ENCODE results near the gene DNAAF5.
"Not testable (repeated sequence)": the region's sequence is repeated elsewhere in the genome, so short reads cannot be mapped to it uniquely, and the experiment has no call there.

Gene DNAAF5

DNA sequence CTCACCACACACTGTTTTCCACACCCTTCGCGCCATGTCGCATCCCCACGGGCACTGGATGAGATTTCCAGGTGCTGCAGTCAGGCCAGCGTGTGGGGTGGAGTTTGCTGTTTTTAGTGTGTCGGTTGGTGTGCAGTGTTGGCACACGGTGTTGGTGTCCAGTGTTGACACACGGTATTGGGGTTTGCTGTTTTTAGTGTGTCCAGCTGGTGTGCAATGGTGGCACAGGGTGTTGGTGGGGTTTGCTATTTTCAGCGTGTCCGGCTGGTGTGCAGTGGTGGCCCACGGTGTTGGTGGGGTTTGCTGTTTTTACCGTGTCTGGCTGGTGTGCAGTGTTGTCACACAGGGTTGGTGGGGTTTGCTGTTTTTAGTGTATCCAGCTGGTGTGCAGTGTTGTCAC lies 20.7 kb downstream of the DNAAF5 start:
- no peak for DNase-seq (ENCODE audit: low spot score)

DNA sequence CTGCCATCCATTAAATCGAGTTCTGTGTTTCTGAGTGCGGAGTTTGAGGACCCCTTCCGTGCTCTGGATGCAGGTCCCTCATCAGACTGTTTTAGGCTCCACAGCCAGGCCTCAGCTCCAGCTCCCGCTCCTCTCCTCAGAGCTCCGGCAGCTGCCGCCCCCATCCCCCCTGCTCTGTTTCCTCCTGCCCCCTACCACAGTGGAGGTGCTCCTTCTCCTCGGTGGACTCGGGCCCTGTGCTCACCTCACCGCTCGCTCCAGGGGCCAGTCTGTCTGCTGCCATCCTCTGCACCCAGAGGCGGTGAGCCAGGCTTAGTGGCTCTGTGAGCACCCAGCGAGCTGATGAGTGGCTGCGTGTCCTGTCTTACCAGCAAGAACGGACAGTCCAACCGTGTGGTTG lies 21.9 kb downstream of the DNAAF5 start:
- no peak for DNase-seq (ENCODE audit: low spot score)

- no peak for DNase-seq (ENCODE audit: low spot score)
Measured at GRCh38 chr7:749140-749551, 22.6 kb downstream of the DNAAF5 start.

- no peak for DNase-seq (ENCODE audit: low spot score)
Measured at GRCh38 chr7:750111-750905, 23.8 kb downstream of the DNAAF5 start.

- DNase-seq (ENCODE audit: low spot score): no peak
Measured at GRCh38 chr7:751826-752225, 25.3 kb downstream of the DNAAF5 start.

DNA sequence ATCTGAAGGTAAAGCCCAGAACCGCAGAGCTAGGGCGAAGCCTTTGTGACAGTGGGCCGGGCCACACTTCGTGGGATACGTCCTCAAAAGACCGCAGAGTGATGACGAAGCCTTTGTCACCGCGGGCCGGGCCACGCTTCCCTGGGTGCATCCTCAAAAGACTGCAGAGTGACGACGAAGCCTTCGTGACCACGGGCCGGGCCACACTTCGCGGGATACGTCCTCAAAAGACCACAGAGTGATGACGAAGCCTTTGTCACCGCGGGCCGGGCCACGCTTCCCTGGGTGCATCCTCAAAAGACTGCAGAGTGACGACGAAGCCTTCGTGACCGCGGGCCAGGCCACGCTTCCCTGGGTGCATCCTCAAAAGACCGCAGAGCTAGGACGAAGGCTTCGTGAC lies 25.8 kb downstream of the DNAAF5 start:
- not testable (repeated sequence) for DNase-seq (ENCODE audit: low spot score)

DNA sequence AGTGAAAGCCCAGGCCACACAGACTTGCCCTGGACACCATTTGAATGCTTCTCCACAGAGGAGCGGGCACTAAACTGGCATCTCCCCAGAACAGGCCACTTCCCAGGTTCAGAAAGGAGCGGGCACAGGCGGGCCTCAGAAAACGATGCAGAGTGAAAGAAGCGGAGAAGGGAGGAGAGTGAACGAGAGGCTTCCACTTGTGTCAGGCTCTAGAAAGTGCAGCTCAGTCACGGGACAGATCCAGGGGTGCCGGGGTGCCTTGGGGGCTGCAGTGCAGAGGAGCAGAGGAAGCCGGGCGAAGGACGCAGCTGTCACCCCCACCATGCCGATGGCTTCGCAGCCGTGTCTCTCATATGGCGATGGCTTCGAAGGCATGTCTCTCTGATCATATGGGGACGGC lies 26.7 kb downstream of the DNAAF5 start:
- no peak for DNase-seq (ENCODE audit: low spot score)

GRCh38 chr7:754531-755412 lies 28.3 kb downstream of the DNAAF5 start:
- no peak for DNase-seq (ENCODE audit: low spot score)

DNA sequence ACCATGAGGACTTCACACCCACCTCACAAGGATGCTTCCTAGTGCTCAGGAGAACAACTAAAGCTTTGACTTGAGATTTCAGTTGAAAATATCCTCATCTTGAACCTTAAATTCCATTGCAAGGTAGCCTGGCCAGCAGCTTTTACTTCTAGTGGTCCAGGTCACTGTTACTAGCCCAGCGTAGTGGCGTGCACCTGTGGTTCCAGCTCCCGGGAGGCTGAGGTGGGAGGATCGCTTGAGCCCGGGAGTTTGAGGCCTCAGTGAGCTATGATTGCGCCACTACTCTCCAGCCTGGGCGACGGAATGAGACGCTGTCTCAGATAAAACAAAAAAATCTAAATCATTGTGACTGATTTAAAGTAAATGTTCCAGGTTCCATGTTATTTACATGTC lies 28.9 kb downstream of the DNAAF5 start:
- no peak for DNase-seq (ENCODE audit: low spot score)

DNA sequence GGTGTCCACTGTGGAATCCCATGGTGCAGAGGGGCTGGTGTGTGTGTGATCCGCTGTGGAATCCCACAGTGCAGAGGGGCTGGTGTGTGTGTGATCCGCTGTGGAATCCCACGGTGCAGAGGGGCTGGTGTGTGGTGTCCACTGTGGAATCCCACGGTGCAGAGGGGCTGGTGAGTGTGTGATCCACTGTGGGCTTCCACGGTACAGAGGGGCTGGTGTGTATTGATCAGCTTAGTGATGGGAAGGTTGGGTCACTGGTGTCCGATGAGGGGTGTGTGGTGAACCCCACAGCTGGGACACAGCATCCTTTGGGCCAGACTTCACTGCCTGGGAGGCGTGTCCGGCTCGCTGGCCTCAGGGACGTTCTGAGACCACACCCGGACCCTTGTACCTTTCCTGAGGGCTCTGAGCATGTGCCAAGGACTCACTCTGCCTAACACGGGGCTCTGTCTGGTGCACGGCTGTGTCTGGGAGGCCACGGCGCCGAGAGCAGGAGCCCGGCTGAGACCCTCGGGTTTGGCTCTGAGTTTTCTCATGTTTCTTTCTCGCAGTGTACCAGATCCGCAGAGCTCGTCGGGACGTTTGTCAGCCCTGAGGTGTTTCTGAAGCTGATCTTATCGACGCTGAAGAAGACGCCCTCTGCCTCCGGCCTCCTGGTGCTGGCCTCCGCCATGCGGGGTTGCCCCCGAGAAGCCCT lies 29.9 kb downstream of the DNAAF5 start:
- DNase-seq (ENCODE audit: low spot score): no peak

- DNase-seq (ENCODE audit: low spot score): no peak
Measured at GRCh38 chr7:756928-757560, 30.5 kb downstream of the DNAAF5 start.

DNA sequence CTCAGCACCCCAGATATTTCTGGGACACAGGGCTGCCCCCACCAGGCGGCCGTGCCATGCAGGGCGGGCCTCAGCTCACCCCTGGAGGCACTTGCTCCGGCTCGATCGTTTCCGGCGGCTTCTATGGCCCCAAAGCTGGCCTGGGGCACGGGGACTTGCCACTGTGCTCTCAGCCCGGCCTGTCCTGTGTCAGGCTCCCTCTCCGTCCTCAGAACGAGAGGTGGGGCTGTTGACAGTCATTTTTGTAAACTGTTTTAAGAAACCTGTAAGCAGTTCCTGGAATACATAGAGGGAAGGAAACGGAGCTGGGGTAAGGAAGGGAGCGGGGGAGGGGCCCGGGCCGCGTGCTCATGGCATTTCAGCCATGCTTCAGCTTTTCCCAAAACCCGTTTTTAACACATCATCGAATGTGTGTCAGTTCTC lies 31.3 kb downstream of the DNAAF5 start:
- DNase-seq (ENCODE audit: low spot score): no peak

- no peak for DNase-seq (ENCODE audit: low spot score)
Measured at GRCh38 chr7:759569-759968, 33.1 kb downstream of the DNAAF5 start.

GRCh38 chr7:760006-760405 lies 33.5 kb downstream of the DNAAF5 start:
- no peak for DNase-seq (ENCODE audit: low spot score)

GRCh38 chr7:761101-761500 lies 34.6 kb downstream of the DNAAF5 start:
- DNase-seq (ENCODE audit: low spot score): no peak

- DNase-seq (ENCODE audit: low spot score): no peak
Measured at GRCh38 chr7:761631-762030, 35.1 kb downstream of the DNAAF5 start.

- DNase-seq (ENCODE audit: low spot score): no peak
Measured at GRCh38 chr7:762885-763284, 36.4 kb downstream of the DNAAF5 start.

DNA sequence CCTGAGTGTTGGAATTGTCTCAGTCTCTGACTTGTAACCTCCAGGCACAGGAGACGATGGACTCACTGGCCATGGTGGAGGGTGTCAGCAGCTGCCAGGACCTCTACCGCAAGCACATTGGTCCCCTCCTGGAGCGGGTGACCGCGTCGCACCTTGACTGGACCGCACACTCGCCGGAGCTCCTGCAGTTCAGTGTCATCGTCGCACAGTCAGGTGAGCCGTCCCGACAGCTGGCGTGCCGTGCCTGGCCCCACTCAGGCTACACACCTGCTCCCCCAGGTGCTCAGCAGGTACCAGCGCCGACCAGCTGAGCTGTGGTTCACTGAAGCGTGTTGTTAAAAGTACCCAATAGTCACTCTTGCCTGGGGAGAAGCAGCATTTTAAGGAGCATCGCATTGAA lies 37.3 kb downstream of the DNAAF5 start:
- DNase-seq (ENCODE audit: low spot score): no peak

DNA sequence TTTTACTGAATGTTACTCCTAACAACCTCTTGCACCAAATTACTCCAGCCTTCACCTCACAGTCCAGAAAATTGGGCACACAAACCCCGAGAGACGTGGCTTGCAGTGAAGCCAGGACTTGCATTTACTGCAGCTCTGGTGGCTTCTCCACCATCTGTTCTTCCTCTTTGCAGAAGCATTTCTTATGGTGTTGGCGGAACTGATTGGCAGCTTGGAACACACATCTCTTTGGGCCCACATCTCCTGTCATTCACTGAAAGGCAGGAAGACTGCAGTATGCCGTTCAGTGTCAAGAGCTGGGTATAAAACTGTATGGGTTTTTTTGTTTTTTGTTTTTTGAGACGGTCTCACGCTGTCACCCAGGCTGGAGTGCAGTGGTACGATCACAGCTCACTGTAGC lies 38.9 kb downstream of the DNAAF5 start:
- DNase-seq (ENCODE audit: low spot score): no peak

DNA sequence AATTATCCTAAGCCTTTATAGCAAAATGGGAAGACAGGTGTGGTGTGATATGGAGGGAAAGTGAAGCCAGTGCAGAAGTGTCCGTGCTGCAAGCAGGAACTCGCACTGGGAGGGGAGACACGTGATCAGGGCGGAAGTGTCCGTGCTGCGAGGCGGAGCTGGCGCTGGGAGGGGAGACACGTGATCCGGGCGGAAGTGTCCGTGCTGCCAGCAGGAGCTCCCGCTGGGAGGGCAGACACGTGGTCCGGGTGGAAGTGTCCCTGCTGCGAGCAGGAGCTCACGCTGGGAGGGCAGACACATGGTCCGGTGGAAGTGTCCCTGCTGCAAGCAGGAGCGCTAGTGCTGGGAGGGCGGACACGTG lies 41.1 kb downstream of the DNAAF5 start:
- no peak for DNase-seq (ENCODE audit: low spot score)

GRCh38 chr7:767941-768731 lies 41.6 kb downstream of the DNAAF5 start:
- DNase-seq (ENCODE audit: low spot score): no peak
